ENCODE measurements around the gene RALY.

The RALY gene

DNA sequence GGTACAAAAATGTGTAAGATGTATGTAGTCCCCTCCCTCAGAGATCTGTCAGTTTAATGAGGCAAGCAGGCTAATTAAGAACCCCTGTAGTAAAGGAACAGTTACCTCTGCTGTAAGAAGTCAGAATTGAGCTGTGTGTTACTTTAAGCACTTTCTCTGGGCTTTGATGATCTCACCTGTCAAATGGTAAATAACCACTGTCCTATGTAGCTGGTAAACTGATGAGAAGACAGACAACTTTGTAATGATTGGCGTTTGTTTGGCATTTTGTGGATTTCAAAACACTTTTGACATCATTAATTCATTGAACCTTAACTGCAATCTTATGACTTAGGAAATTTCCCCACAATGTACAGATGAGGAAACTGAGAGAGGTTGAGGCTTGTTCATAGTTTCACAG is 55.7 kb downstream of the RALY start:
- DNase-seq (ENCODE audit: low read depth): no peak

DNA sequence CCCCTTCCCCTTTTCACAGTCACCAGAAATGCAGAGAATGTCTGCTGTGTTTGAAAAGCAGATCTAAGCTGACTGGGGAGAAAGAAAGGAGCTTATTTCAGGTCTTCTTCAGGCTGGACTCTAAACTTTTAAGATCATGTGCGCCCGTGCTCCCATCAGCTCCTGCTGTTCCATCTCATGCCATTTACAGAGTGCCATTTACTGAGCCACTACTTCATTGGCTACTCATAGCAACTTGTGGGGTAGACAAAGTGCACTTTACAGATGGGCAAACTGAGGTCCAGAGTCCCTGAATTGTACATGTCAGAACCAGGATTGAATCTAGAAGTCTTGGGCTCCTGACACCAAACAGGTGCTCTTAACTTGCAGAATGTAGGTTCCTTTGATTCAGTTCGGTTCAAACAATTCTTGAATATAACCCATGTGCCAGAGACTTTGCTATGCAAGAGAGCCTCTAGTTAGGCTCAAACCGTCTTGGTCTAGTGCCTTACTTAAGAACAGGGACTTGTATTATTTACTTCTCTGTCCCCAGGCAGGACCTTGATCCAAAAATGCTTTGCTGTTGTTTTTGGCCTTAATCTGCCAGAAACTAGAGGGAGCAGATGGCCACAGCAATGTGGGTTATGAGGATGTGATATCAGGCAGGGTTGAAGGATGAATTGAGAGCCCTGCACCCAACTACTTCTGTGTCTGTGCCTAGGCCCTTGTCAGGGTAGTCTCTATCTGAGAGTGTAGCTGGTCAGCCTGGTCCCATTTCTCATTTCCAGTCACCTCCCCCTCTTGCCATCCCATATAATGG is 56.4 kb downstream of the RALY start:
- DNase-seq (ENCODE audit: low read depth): no peak

DNA sequence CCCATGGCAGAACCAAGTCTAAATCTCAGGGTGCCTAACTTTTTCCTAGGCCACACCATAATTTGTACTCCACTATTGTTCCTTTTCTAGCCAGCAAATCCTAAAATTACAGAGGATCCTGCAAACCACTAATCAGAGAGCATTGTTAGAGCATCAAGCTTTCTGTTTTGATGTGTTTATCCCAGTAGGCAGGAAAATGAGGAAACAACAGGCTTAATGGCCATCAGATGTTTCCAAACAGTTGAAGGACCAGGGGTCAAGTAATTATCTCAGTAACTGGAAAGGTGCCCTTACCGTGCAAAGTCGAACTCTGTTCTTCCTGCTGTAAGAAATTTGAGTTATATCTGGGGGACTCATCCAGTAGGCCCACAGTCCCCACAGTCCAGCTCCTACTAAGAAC is 58.7 kb downstream of the RALY start:
- DNase-seq (ENCODE audit: low read depth): no peak

- DNase-seq (ENCODE audit: low read depth): peak; percentile 32
These were observed 61.6 kb downstream of the RALY start for GRCh38 chr20:34055290-34055689.

DNA sequence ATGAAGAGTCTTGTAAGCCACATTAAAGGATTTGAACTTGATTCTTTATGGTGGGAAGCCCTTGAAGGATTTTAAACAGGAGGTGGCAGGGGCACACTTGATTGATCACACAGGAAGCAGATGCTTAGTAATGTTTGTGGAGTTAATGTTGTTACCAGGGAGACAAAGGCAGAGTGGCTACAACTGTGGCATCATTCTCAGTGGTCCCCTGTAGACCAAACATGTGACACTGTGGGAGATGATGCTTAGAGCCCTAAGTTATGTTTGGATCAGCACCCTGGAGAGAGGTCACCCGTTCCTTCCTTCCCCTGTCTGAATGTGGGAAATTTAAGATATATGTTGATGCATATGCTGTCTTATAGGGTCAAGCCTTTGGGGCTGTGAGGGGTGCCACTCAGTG is 65.1 kb downstream of the RALY start:
- no peak for DNase-seq (ENCODE audit: low read depth)

DNA sequence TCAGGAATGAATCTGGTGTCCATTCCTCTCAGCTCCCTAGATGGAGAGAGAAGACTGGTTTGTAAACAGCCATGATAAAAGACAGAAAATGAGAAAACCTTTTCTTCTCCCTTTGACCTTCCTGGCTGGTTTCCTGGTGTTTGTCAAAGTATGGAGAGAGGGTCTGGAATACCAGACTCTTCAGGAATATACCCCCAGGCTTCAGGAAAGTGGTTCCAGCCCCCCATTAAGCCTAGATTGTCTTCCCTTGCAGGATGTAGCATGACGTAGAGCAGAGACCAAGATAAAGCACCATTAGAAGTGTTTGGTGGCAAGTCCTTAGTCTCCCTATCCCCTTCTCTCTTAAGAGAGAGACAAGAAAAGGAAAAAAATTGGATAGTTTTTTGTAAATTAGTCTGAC is 67.3 kb downstream of the RALY start:
- no peak for DNase-seq (ENCODE audit: low read depth)

GRCh38 chr20:34061695-34062094 is 68.0 kb downstream of the RALY start:
- DNase-seq (ENCODE audit: low read depth): no peak

GRCh38 chr20:34062570-34063482 is 69.1 kb downstream of the RALY start:
- no peak for DNase-seq (ENCODE audit: low read depth)

DNA sequence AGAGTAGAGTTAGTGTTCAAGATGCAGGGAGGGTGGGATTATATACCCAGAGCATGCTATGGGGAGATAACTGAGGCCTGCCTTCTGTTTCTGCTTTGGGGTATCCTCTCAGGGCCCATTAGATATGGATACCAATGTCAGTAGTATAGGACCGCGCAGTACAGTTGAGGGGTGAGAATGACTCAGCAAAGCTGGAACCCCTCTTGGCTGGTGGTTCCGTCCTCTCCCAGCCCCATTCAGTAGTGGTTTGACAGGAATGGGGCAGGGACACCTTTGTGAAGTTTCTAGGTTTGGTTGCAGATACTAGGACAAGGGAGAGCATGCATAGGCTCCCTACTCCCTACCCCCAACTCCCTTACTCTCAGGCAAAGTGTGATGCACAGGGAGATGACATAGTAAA is 70.6 kb downstream of the RALY start:
- no peak for DNase-seq (ENCODE audit: low read depth)

- no peak for DNase-seq (ENCODE audit: low read depth)
These were observed 71.5 kb downstream of the RALY start for GRCh38 chr20:34065260-34065659.

- DNase-seq (ENCODE audit: low read depth): no peak
These were observed 72.9 kb downstream of the RALY start for GRCh38 chr20:34066476-34067090.

GRCh38 chr20:34068001-34068400 is 74.3 kb downstream of the RALY start:
- no peak for DNase-seq (ENCODE audit: low read depth)

GRCh38 chr20:34069341-34070078 is 75.8 kb downstream of the RALY start:
- DNase-seq (ENCODE audit: low read depth): no peak

GRCh38 chr20:34070079-34070439 is 76.3 kb downstream of the RALY start:
- no peak for DNase-seq (ENCODE audit: low read depth)

GRCh38 chr20:34070859-34071258 is 77.1 kb downstream of the RALY start:
- no peak for DNase-seq (ENCODE audit: low read depth)

- DNase-seq (ENCODE audit: low read depth): no peak
These were observed 78.4 kb downstream of the RALY start for GRCh38 chr20:34072076-34072475.

DNA sequence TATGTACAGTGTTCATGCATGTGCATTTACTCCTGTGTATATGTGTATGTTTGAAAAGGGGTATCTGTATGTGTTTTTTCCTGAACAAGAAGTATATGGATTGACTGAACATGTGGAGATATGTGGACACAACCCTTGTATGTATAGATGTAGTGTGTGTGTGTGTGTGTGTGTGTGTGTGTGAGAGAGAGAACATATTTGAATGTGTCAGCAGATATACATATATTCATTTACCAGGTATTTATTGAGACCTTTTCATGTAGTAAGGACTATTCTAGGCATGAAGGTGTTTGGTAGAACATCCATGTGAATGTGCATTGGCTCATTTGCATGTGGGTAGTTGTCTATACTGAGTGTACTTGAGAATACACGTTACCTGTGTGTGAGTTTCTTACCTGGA is 79.1 kb downstream of the RALY start:
- DNase-seq (ENCODE audit: low read depth): no peak

GRCh38 chr20:34074101-34074760 is 80.5 kb downstream of the RALY start:
- DNase-seq (ENCODE audit: low read depth): no peak

GRCh38 chr20:34075647-34076046 is 81.9 kb downstream of the RALY start:
- no peak for DNase-seq (ENCODE audit: low read depth)

- DNase-seq (ENCODE audit: low read depth): no peak
These were observed 83.2 kb downstream of the RALY start for GRCh38 chr20:34076952-34077351.

GRCh38 chr20:34078540-34078939 is 84.8 kb downstream of the RALY start:
- no peak for DNase-seq (ENCODE audit: low read depth)

DNA sequence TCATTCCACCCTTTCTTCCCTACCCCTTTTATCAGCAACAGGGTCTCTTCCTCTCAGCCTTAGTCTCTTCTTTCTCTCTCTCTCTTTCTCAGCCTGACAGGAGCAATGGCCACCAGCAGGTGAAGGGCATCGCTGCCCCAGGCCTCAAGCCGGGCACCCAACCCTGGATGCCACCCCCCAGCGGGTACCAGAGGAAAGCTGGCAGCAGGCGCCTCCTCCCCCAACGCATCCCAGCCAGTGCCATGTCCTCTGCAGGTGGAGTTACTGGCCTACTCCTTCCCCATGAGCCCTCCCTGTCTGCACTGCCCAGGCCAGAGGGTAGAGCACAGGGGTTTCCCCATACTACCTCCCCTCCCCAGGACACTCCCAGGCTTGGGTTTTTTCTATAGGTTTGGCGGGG is 86.1 kb downstream of the RALY start:
- no peak for DNase-seq (ENCODE audit: low read depth)
